Sigmoid colon (tissue), 4 donors: ENCODE results near the gene MNAT1.

Source experiments
- CTCF ChIP-seq, 4 experiments: fragments of 450-650 bp in 3 of 4; fragments of 200-600 bp in 1 of 4; IDR thresholded peaks; one replicate each; pipeline ENCODE4 v1.5.1; 2016 to 2019; ENCODE audit warnings: antibody characterized with exemption in 4 of 4, mild to moderate bottlenecking in 3 of 4, moderate library complexity in 2 of 4
- EP300 ChIP-seq, 4 donors: sonication (generic); formaldehyde crosslinking; IDR thresholded peaks; one replicate each; pipeline ENCODE4 v1.6.1; 2017; ENCODE audit warnings: antibody characterized with exemption in 4 of 4
- POLR2A ChIP-seq, 2 donors: fragments of 450-650 bp; IDR thresholded peaks; one replicate each; pipeline ENCODE4 v1.6.1; 2016; ENCODE audit warnings: antibody characterized with exemption in 2 of 2, mild to moderate bottlenecking in 2 of 2, moderate library complexity in 2 of 2

DNA sequence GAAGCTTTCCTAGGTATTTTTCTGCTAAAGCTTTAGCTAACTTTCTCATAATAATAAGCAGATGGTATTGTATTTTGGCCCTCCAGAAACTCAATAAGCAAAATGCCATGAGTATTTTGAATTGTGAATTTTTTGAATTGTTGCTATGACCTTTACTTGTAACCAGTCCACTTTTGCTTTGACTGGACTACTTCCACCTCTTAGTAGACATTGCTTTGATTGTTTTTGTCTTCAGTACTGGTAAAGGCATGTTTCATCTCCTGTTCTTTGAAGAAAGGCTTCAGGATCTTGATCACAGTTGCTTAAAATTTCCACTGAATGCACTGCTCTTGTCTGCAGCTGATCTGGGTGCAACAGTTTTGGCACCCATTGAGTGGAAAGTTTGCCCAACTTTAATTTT, 144.0 kb downstream of the MNAT1 start:
- TF ChIP-seq POLR2A (IDR thresholded peaks at IDR 0.05), result no peak
- no peak for TF ChIP-seq CTCF (IDR thresholded peaks at IDR 0.05)
- no peak for TF ChIP-seq EP300 (IDR thresholded peaks at IDR 0.05)
